NCI-H510A treated with DMSO at 0.1 percent for 48 hours (cell line): ENCODE data around the gene SEPHS1.
"Not testable (repeated sequence)": the region's sequence is repeated elsewhere in the genome, so short reads cannot be mapped to it uniquely, and the experiment has no call there.

Source experiments
- DNase-seq: peaks from one replicate; lab custom pipeline; 2025; lab: John Stamatoyannopoulos, UW

SEPHS1 gene

GRCh38 chr10:13360587-13360986 is 12.5 kb upstream of the SEPHS1 start:
- no peak for DNase-seq

DNA sequence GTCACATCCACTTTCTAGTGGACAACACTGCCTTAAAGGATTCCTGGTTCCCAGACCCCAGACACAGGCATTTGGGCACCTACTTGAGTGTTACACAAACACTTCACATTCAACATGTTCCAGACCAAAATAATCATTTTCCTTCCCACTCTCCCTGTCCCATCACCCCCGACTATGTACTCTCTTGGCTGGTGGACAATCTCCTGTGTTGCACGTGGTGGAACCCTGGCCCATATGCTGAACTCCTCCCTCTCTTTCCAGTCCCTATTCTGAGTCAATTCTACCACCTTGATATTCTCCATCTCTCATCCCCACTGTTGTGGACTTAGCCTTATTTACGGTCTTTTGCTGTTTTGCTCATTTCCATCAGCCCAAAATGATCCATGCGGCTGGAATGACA is 8.3 kb upstream of the SEPHS1 start:
- no peak for DNase-seq

- DNase-seq = no peak
Measured at GRCh38 chr10:13354783-13355182, 6.7 kb upstream of the SEPHS1 start.

- no peak for DNase-seq
Measured at GRCh38 chr10:13352519-13352918, 4.4 kb upstream of the SEPHS1 start.

DNA sequence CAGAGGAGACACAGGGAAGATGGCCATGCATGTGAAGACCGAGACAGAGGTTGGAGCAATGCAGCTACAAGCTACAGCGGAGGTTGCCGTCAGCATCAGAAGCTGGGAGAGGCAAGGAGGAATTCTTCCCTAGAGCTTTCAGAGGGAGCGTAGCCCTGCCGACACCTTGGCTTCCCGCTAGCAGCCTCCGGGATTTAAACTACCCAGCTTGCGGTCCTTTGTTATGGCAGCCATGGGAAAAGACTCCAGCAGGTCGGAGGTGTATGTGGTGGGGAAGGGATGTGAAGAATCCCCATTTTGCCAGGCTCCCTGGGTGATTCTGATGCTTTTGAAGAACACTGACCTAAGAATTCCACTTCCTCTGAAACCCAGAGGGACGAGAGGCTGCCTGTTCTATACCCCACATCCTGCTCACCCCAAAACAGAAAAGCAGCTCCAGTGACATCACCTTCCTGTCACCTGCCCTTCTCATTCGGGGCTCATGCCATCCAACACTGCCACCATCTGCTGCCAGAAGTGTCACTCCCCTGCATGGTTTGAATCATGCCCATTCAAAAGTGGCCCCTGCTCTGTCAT is 3.3 kb upstream of the SEPHS1 start:
- DNase-seq = no peak

DNA sequence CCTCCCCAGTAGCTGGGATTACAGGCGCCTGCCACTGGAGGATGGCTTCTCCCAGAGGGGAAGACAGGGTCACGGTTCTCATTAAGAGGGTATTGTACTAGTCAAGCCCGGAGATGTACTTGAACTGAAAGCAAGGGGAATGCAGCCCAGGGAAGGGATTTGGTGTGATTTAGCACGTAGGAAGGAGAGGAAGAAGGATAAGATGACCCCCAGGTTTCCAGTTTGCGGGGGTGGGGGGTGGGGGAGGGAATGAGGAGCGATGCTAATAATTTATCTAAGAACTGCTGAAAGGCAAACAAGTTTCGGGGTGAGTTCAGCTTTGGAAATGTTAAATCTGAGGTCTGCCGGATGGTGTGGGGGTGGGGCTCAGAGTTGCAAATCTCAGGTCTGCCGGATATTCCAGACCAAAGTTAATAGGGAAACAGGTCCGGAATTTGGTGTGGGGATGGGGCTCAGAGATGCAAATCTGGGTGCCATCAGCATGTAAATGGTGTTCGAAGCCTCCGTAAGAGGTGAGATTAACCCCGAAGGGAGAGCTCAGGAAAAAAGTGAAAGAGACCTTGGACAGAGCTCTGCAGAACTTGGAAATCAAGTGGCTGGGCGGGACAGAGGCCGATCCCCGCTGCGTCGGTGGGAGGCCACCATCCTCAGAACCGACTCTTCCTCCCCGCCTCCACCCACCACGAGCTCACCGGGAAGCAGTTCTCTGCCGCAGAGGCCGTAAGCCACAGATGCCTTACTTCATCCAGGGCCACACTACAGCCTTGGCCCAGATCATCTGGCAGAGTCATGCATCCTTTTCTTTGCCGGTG is 1.6 kb upstream of the SEPHS1 start:
- DNase-seq = peak; percentile 62

DNA sequence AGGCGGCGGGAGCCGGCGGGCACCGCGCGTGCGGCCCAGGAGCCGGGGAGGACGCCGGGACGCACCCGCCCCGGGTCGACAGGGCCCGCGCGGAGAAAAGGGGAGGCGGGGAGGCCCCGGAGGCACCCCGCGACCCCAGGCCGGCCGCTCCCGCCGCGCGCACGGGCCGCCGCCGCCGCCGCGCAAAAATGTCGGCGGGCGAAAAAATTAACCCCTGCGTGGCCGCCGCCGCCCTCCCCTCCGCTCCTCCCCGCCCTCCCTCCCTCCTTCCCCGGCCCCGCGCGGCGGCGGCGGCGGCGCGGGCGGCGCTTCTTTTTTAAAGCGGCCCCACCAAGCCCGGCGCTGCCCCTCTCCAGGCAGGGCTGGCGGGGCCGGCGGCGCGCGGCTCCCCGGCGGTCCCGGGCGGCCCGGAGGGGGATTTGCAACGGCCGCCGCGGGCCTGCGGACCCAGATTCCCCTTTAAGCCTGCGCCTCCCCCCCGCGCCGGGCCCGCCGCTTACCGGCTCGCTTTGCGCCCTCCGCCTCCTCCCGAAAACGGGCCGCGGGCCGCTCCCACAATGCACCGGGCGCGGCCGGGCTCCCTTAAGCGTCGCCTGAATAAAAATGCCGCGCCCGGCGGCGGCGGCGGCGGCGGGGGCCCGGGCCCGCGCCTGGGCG is 465 bp downstream of the SEPHS1 start:
- peak; percentile 63 for DNase-seq

- no peak for DNase-seq
Measured at GRCh38 chr10:13347043-13347499, 1.0 kb downstream of the SEPHS1 start.

- DNase-seq = no peak
Measured at GRCh38 chr10:13346283-13347042, 1.6 kb downstream of the SEPHS1 start.

DNA sequence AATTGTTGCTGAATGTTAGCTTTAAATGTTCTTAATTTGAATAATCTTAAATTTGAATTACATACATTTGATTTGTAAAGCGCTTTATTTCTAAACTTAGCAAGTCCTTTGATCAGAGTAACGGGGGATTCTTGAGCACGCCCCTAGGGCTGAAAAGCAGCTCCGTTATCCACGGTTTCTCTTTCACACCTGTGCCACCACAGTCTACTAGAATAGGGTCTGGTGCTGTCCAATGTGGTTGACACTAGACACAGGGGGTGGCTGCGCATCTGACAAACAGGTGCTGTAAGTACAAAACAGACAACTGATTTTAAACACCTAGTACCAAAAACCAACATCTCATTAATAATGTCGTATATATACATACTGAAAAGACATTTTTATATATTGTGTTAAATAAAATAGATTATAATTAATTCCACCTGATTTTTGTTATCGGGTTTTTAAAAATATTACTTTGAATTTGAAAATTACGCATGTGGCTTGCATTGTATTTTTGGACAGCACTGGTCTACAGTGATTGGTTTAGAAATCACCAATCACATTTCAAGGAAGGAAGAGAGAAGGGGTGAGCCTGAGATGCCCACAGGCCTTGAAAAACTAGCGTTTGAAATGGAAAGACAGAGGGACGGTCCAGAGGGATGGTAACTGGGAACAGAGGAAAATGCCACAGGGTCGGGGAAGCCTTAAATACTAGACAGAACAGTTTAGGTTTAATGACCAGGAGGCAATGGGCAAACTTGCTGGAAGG is 7.3 kb downstream of the SEPHS1 start:
- no peak for DNase-seq

GRCh38 chr10:13340068-13340467 is 8.0 kb downstream of the SEPHS1 start:
- DNase-seq = no peak

- DNase-seq = no peak
Measured at GRCh38 chr10:13338390-13339110, 9.5 kb downstream of the SEPHS1 start.

DNA sequence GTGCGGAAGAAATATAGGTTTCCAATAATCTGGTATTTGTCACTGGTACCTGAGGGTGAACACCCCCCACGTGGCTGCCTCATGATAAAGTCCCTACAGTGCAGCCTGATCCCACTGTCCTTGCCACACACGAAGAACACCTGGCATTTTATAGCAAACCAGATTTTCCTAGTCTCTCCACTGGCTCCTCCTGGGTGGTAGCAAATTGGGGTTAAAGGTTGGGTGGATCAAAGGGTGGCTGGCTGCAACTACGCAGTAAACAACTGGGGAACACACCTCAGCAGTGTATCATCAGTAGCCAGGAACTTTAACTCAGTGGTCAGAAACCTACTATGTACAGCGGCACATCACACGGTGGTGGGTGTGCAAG is 10.3 kb downstream of the SEPHS1 start:
- DNase-seq = no peak

DNA sequence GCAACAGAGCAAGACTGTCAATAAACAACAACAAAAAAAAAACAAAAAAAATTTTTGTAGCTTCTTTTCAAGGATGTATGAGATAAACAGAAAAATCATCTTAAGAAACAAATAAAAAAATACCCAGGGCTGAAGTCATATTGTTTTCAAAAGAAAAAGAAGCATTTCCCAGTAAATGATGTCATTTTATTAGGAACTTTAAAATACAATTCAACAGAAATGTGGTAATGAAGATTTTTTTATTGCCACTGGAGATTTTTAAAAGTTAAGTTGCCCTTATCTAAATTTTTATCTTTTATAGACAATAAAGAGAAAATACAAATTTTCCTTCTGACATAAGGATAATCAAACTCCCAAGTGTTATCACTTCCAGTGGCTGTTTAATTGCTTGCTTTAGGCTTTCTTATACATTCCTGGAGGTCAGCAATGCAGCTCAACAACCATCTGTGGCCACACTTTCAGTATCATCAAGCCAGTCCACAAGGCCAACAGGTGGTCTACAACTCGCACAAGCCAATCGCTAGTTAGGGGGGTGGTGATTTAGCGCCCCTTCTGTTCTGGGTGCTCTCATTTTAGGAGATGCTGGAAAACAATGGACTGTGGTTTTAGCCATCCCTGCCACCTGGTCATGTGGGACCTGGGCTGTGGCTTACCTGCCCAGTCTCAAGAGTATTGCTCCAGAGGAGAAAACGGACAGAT is 10.8 kb downstream of the SEPHS1 start:
- no peak for DNase-seq

GRCh38 chr10:13335881-13336280 is 12.2 kb downstream of the SEPHS1 start:
- no peak for DNase-seq

GRCh38 chr10:13334556-13334955 is 13.5 kb downstream of the SEPHS1 start:
- no peak for DNase-seq

DNA sequence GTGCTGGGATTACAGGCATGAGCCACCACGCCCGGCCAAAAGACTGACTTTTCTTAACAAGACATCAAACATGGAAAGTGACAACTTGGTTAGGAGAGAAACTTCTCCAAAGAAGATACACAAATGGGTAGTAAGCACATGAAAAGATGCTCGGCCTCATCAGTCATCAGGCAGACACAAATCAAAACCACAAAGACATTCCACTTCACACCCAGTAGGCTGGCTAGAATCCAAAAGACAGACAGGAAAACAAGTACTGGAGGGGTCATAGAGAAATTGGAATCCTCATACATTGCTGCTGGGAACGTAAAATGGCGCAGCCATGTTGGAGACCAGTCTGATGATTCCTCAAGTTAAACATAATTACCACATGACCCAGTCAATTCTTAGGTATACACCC is 16.4 kb downstream of the SEPHS1 start:
- DNase-seq = no peak

DNA sequence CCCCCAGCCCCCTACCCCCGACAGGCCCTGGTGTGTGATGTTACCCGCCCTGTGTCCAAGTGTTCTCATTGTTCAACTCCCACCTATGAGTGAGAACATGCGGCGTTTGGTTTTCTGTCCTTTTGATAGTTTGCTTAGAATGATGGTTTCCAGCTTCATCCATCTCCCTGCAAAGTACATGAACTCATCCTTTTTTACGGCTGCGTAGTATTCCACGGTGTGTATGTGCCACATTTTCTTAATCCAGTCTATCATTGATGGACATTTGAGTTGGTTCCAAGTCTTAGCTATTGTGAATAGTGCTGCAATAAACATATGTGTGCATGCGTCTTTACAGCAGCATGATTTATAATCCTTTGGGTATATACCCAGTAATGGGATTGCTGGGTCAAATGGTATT is 17.1 kb downstream of the SEPHS1 start:
- not testable (repeated sequence) for DNase-seq

DNA sequence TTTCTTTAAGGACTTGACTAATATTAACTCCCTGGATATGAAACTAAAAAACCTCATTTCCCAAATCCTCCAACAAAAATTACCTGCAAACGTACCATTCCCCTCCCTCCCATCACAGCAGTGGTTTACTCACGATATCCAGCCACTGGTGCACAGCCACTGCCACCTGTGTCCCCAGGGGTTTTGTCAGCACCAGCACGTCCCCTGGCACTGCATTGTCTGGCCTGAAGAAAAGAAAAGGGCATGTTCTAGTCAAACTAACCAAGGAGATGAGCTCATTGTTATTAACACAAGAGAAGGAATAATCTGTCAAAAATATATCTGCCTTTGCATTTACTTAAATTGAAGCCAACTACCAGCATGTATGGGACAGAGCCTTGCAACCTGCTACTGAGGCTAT is 18.5 kb downstream of the SEPHS1 start:
- DNase-seq = no peak

- no peak for DNase-seq
Measured at GRCh38 chr10:13328613-13329012, 19.5 kb downstream of the SEPHS1 start.
